Activated CD8-positive, alpha-beta memory T cell treated with anti-CD3 and anti-CD28 coated beads, Interleukin-2, amount 10 ng/mL, durations not matched to agents 7 days and 5 days (primary cell): ENCODE data around the gene VPS52. TPM values are rescaled to one million over a fixed set of nuclear protein-coding genes. Genes with fewer than 3 reads are reported as not detected.

Source experiments
- ATAC-seq: fragments of 150-1000 bp; cut with Tn5 transposase; one replicate; pipeline ENCODE4 v1.10.0; 2021; ENCODE audit warnings: moderate library complexity
- CTCF ChIA-PET: fragments of 350-600 bp; sonication (Branson Sonifier 250); formaldehyde crosslinking; loops from one replicate; lab custom pipeline; 2021; ENCODE audit warnings: antibody characterized with exemption; lab: Charles Lee
- DNase-seq: peaks from one replicate; pipeline ENCODE4 v3.0.0-alpha.2; 2020
- H3K27ac Mint-ChIP-seq: one replicate; pipeline ENCODE4 v1.8.0; 2021; ENCODE audit warnings: mild to moderate bottlenecking, mixed read lengths
- H3K27me3 Mint-ChIP-seq: one replicate; pipeline ENCODE4 v1.8.0; 2021; ENCODE audit warnings: mixed read lengths
- H3K36me3 Mint-ChIP-seq: one replicate; pipeline ENCODE4 v1.8.0; 2021; ENCODE audit warnings: mild to moderate bottlenecking, mixed read lengths
- H3K4me1 Mint-ChIP-seq: one replicate; pipeline ENCODE4 v1.8.0; 2021; ENCODE audit warnings: mixed read lengths
- H3K4me3 Mint-ChIP-seq: one replicate; pipeline ENCODE4 v1.8.0; 2021; ENCODE audit warnings: mild to moderate bottlenecking, moderate library complexity, mixed read lengths
- H3K9me3 Mint-ChIP-seq: one replicate; pipeline ENCODE4 v1.8.0; 2022; ENCODE audit warnings: low read depth, mixed read lengths
- microRNA-seq: library from miRNA; unstranded; fragments of <30 nt; microRNA quantifications from one replicate; pipeline ENCODE4 v1.2.0, GENCODE V29; 2022
- total RNA-seq, 2 experiments: library from RNA; stranded (reverse); gene quantifications; one replicate each; pipeline ENCODE4 v1.2.3, GENCODE V29; 2021

VPS52 gene
- total RNA-seq, 2 experiments from 2014 or later = 60.6 to 63.3 TPM

GRCh38 chr6:33206027-33206863 lies 65.4 kb downstream of the VPS52 start:
- peaks cover 30% of the 10 kb centered on the region for H3K36me3 Mint-ChIP-seq
- H3K4me1 Mint-ChIP-seq = peaks cover 64% of the 10 kb centered on the region
- no peaks in the 10 kb centered on the region for H3K27me3 Mint-ChIP-seq
- DNase-seq (no peak), ATAC-seq (no peak)
- CTCF ChIA-PET = interaction anchor here (2.4 to 4.2 kb wide), 2 partner anchors 43 kb away, joined by 22 to 35 read pairs; no protein-coding TSS in a partner anchor
- peak overlapping the region; percentile 82 for H3K4me3 Mint-ChIP-seq
- H3K27ac Mint-ChIP-seq = peak overlapping the region; percentile 94
- no peaks in the 10 kb centered on the region for H3K9me3 Mint-ChIP-seq

GRCh38 chr6:33205191-33206026 lies 66.3 kb downstream of the VPS52 start:
- Mint-ChIP-seq H3K27ac (peak overlapping the region; percentile 94), H3K36me3 (peaks cover 33% of the 10 kb centered on the region), H3K27me3 (no peaks in the 10 kb centered on the region), H3K4me3 (peak overlapping the region; percentile 82), H3K4me1 (peaks cover 65% of the 10 kb centered on the region), H3K9me3 (no peaks in the 10 kb centered on the region)
- ATAC-seq = peak; percentile 24
- CTCF ChIA-PET = interaction anchor here (1.1 to 2.4 kb wide), 3 partner anchors 44 to 359 kb away, joined by 3 to 22 read pairs (median 4); no protein-coding TSS in a partner anchor
- peak; percentile 71 for DNase-seq

DNA sequence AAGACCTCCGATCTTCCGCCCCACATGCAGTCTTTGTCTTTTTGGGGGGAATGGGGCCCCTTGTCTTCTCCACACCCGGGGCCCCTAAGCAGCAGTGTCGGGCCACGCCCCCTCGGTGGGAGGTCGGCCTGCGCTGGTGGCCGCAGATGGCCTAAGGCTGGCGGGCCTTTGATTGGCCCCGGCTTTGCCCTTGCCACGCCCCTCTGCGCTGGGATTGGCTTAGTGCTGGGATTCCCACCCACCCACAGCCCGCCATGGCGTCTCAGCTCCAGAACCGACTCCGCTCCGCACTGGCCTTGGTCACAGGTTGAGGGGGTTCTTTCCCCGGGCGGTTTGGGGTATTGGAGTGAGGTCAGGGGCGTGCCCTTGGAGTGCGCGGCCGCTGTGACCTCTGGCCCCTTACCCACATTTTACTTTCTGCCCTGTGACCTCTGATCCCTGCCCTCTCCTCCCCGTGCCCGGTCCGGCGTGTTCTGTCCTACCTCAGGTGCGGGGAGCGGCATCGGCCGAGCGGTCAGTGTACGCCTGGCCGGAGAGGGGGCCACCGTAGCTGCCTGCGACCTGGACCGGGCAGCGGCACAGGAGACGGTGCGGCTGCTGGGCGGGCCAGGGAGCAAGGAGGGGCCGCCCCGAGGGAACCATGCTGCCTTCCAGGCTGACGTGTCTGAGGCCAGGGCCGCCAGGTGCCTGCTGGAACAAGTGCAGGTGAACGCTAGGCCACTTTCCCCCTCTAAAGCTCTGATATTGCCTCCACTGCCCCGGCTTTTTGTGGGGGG lies 67.1 kb downstream of the VPS52 start, which contains the start of gene HSD17B8:
HSD17B8 (plus strand) TSS at position 241 of the 776 bp plus-strand sequence; CDS start at position 255, 14 bp downstream.
- H3K27ac Mint-ChIP-seq = peak within 1 kb of the TSS; percentile 94
- CTCF ChIA-PET = interaction anchor here (1.0 to 2.4 kb wide), 4 partner anchors 43 to 359 kb away, joined by 3 to 22 read pairs (median 4); no protein-coding TSS in a partner anchor
- no peaks in the 10 kb centered on the region for H3K27me3 Mint-ChIP-seq
- ATAC-seq = peak; percentile 71
- H3K36me3 Mint-ChIP-seq = peaks cover 30% of the 10 kb centered on the region
- no peaks in the 10 kb centered on the region for H3K9me3 Mint-ChIP-seq
- peak within 1 kb of the TSS; percentile 82 for H3K4me3 Mint-ChIP-seq
- DNase-seq = peak; percentile 96
- H3K4me1 Mint-ChIP-seq = peaks cover 66% of the 10 kb centered on the region

- CTCF ChIA-PET = interaction anchor here (1.0 to 2.4 kb wide), 3 partner anchors 45 to 358 kb away, joined by 3 to 22 read pairs (median 3); no protein-coding TSS in a partner anchor
- H3K36me3 Mint-ChIP-seq = peaks cover 26% of the 10 kb centered on the region
Observed at GRCh38 chr6:33204165-33204414, 67.6 kb downstream of the VPS52 start.

DNA sequence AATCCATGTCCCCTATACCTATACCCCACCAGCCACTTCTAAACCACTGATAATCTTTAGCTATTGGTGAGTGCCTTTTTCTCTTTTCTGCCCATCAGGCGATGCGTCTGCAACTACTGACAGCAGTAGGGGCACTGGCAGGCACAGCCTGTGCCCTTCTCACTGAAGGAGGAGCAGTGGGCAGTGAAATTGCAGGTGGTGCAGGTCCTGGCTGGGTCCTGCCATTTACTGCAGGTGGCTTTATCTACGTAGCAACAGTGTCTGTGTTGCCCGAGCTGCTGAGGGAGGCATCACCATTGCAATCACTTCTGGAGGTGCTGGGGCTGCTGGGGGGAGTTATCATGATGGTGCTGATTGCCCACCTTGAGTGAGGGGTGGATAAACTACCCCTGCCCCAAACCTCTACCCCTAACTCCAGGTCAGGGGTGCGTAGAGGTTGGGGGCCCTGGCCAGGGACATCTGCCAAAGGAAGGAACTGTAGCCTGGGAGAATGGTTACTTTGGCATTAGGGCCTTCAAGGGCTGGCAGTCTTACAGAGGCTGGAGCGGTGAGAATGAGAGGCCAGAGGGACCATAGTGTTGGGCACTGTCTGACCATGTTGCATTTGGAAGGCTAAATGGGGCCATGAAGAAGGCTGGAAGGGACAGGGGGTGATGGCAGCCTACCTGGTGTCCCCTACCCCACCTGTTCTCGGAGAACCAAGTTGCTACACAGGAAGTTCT lies 68.1 kb downstream of the VPS52 start:
- H3K27ac Mint-ChIP-seq = no peak overlapping the region
- peak overlapping the region; percentile 82 for H3K4me3 Mint-ChIP-seq
- H3K27me3 Mint-ChIP-seq = no peaks in the 10 kb centered on the region
- ATAC-seq (no peak), DNase-seq (no peak)
- CTCF ChIA-PET = interaction anchor here (1.1 kb wide), 1 partner anchor 44 kb away, joined by 4 read pairs; no protein-coding TSS in a partner anchor
- no peaks in the 10 kb centered on the region for H3K9me3 Mint-ChIP-seq
- H3K36me3 Mint-ChIP-seq = peaks cover 28% of the 10 kb centered on the region
- peaks cover 66% of the 10 kb centered on the region for H3K4me1 Mint-ChIP-seq

More at GRCh38 chr6:33204165-33204414, 67.6 kb downstream of the VPS52 start:
- no peaks in the 10 kb centered on the region for H3K27me3 Mint-ChIP-seq
- H3K4me3 Mint-ChIP-seq = peak overlapping the region; percentile 82
- DNase-seq = no peak
- H3K4me1 Mint-ChIP-seq = peaks cover 66% of the 10 kb centered on the region
- no peaks in the 10 kb centered on the region for H3K9me3 Mint-ChIP-seq
- peak overlapping the region; percentile 41 for H3K27ac Mint-ChIP-seq
- no peak for ATAC-seq

DNA sequence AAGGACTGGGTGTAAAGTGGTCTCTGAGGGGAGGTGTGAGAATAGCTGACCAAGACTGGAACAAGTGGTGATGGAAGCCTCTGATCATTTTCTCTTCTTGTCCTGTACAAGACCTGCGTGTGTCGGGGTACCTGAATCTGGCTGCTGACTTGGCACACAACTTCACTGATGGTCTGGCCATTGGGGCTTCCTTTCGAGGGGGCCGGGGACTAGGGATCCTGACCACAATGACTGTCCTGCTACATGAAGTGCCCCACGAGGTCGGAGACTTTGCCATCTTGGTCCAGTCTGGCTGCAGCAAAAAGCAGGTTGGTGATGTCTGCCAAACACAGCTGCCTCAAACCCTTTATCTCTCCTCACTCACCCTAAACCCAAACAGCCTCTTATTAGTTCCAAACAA lies 68.9 kb downstream of the VPS52 start:
- CTCF ChIA-PET = interaction anchor here (1.1 kb wide), 1 partner anchor 45 kb away, joined by 4 read pairs; no protein-coding TSS in a partner anchor
- Mint-ChIP-seq H3K4me1 (peaks cover 74% of the 10 kb centered on the region), H3K36me3 (peaks cover 28% of the 10 kb centered on the region), H3K4me3 (peak overlapping the region; percentile 16), H3K9me3 (no peaks in the 10 kb centered on the region), H3K27me3 (no peaks in the 10 kb centered on the region), H3K27ac (peak overlapping the region; percentile 29)
- peak; percentile 40 for DNase-seq
- ATAC-seq = no peak

DNA sequence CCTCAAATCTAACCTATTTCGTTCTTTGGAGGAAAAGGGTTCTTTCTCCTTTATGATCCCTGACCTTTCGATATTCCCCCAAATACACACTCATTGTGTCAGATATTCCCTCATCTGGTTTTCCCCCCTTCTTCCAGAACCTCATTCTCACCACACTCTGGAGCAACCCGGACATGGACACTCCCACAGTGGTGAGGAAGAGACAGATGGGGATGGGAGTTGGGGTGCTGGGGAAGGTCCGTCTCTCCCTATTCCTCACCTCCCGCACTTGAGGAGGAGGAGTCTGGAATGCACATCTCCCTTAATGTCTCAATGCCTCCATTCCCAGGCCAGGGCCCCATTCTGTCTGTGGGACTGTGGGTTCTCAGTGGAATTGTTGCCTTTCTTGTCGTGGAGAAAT lies 69.7 kb downstream of the VPS52 start:
- ATAC-seq (no peak), DNase-seq (no peak)
- H3K36me3 Mint-ChIP-seq = peaks cover 28% of the 10 kb centered on the region
- no peaks in the 10 kb centered on the region for H3K9me3 Mint-ChIP-seq
- no peaks in the 10 kb centered on the region for H3K27me3 Mint-ChIP-seq
- H3K4me3 Mint-ChIP-seq = peak overlapping the region; percentile 99
- peak overlapping the region; percentile 97 for H3K27ac Mint-ChIP-seq
- CTCF ChIA-PET = no interaction called here
- peaks cover 79% of the 10 kb centered on the region for H3K4me1 Mint-ChIP-seq

- H3K27ac Mint-ChIP-seq = peak overlapping the region; percentile 97
- H3K4me3 Mint-ChIP-seq = peak overlapping the region; percentile 99
- no peaks in the 10 kb centered on the region for H3K27me3 Mint-ChIP-seq
- DNase-seq = no peak
- H3K9me3 Mint-ChIP-seq = no peaks in the 10 kb centered on the region
- CTCF ChIA-PET = no interaction called here
- H3K4me1 Mint-ChIP-seq = peaks cover 72% of the 10 kb centered on the region
- peaks cover 32% of the 10 kb centered on the region for H3K36me3 Mint-ChIP-seq
- ATAC-seq = no peak
Observed at GRCh38 chr6:33201147-33201545, 70.5 kb downstream of the VPS52 start.

Small RNAs within 50 kb of the gene (microRNA-seq; reads per million reads assigned to microRNA genes)
- gene MIR219A1 (4.3 reads per million, percentile 5 among the genes with 10 or more reads in this experiment), gene MIR6834 (not detected), gene MIR6873 (not detected)

Other genes starting within 250 kb of the VPS52 start
- 100 to 1,000 TPM; 276 to 299 TPM for gene HLA-DPA1, start 198.2 kb downstream of the VPS52 start, total RNA-seq
- gene HLA-DPB1, start 195.9 kb downstream of the VPS52 start, total RNA-seq = 100 to 1,000 TPM; 113 to 150 TPM
- under 1 TPM; 0.77 to 0.79 TPM for gene COL11A2, start 79.4 kb downstream of the VPS52 start, total RNA-seq
- gene RXRB, start 71.2 kb downstream of the VPS52 start, total RNA-seq = 10 to 100 TPM; 36.0 to 38.9 TPM
- 10 to 100 TPM; 50.1 to 63.9 TPM for gene SLC39A7, start 71.0 kb downstream of the VPS52 start, total RNA-seq
- 10 to 100 TPM; 18.6 to 20.9 TPM for gene HSD17B8, start 67.2 kb downstream of the VPS52 start, total RNA-seq
- gene RING1, start 63.4 kb downstream of the VPS52 start, total RNA-seq = 10 to 100 TPM; 32.6 to 37.8 TPM
- 1,000 to 10,000 TPM; 2,808 to 3,161 TPM for gene RPS18, start 199 bp upstream of the VPS52 start, total RNA-seq
- 10 to 100 TPM; 14.0 to 20.5 TPM for gene B3GALT4, start 5.2 kb upstream of the VPS52 start, total RNA-seq
- gene WDR46, start 17.4 kb upstream of the VPS52 start, total RNA-seq = 10 to 100 TPM; 61.5 to 78.4 TPM
- gene PFDN6, start 17.7 kb upstream of the VPS52 start, total RNA-seq = 10 to 100 TPM; 67.8 to 90.3 TPM
- 10 to 100 TPM; 34.7 to 49.9 TPM for gene RGL2, start 27.1 kb upstream of the VPS52 start, total RNA-seq
- gene TAPBP, start 42.2 kb upstream of the VPS52 start, total RNA-seq = 100 to 1,000 TPM; 207 to 235 TPM
- 10 to 100 TPM; 10.6 to 11.8 TPM for gene ZBTB22, start 45.9 kb upstream of the VPS52 start, total RNA-seq
- gene DAXX, start 51.1 kb upstream of the VPS52 start, total RNA-seq = 100 to 1,000 TPM; 102 to 107 TPM
- 100 to 1,000 TPM; 133 to 187 TPM for gene KIFC1, start 119.9 kb upstream of the VPS52 start, total RNA-seq
- gene PHF1, start 139.1 kb upstream of the VPS52 start, total RNA-seq = 10 to 100 TPM; 26.1 to 36.0 TPM
- gene CUTA, start 146.2 kb upstream of the VPS52 start, total RNA-seq = 100 to 1,000 TPM; 196 to 197 TPM
- 10 to 100 TPM; 24.1 to 39.8 TPM for gene SYNGAP1, start 148.2 kb upstream of the VPS52 start, total RNA-seq
- 1 to 10 TPM; 7.4 to 9.0 TPM for gene ZBTB9, start 182.7 kb upstream of the VPS52 start, total RNA-seq